HepG2 (cell line): Measurements from ENCODE around the gene PWP1. TPM values are rescaled to one million over a fixed set of nuclear protein-coding genes. Genes with fewer than 3 reads are reported as not detected.
A peak's percentile ranks its signal among the peaks of the same experiment; 100 is the strongest.

ENCODE experiments used
- HDAC2 ChIP-seq: sonication (generic); formaldehyde crosslinking; IDR thresholded peaks from 2 replicates; pipeline ENCODE4 v1.4.0; 2020; ENCODE audit warnings: missing genetic modification reagents
- JARID2 ChIP-seq: sonication (generic); formaldehyde crosslinking; IDR thresholded peaks from 2 replicates; pipeline ENCODE4 v1.8.1; 2023; ENCODE audit warnings: missing genetic modification reagents, inconsistent platforms; ENCODE audit not compliant: insufficient replicate concordance
- KDM2A ChIP-seq: sonication (generic); formaldehyde crosslinking; IDR thresholded peaks from 2 replicates; pipeline ENCODE4 v1.4.0; 2020; ENCODE audit warnings: low read depth, missing genetic modification reagents, borderline replicate concordance
- NR3C1 ChIP-seq: sonication (generic); formaldehyde crosslinking; IDR thresholded peaks from 2 replicates; pipeline ENCODE4 v1.4.0; 2020; ENCODE audit warnings: missing genetic modification reagents
- PAWR ChIP-seq: sonication (generic); formaldehyde crosslinking; IDR thresholded peaks from 2 replicates; pipeline ENCODE4 v1.4.0; 2020; ENCODE audit warnings: missing genetic modification reagents, mild to moderate bottlenecking, borderline replicate concordance
- THAP8 ChIP-seq: sonication (generic); formaldehyde crosslinking; IDR thresholded peaks from 2 replicates; pipeline ENCODE4 v1.5.1; 2020; ENCODE audit warnings: missing genetic modification reagents, mild to moderate bottlenecking, borderline replicate concordance
- TSC22D2 ChIP-seq: sonication (generic); formaldehyde crosslinking; IDR thresholded peaks from 2 replicates; pipeline ENCODE4 v1.5.1; 2020; ENCODE audit warnings: missing genetic modification reagents, mild to moderate bottlenecking, borderline replicate concordance
- YEATS2 ChIP-seq: sonication (generic); formaldehyde crosslinking; IDR thresholded peaks from 2 replicates; pipeline ENCODE4 v1.4.0; 2020; ENCODE audit warnings: missing genetic modification reagents, borderline replicate concordance
- ZNF432 ChIP-seq: sonication (generic); formaldehyde crosslinking; IDR thresholded peaks from 2 replicates; pipeline ENCODE4 v1.5.0; 2020; ENCODE audit warnings: missing genetic modification reagents, mild to moderate bottlenecking, borderline replicate concordance
- ZNF549 ChIP-seq: sonication (generic); formaldehyde crosslinking; IDR thresholded peaks from 2 replicates; pipeline ENCODE4 v1.5.0; 2020; ENCODE audit warnings: missing genetic modification reagents
- ZNF552 ChIP-seq: sonication (generic); formaldehyde crosslinking; IDR thresholded peaks from 2 replicates; pipeline ENCODE4 v1.9.0; 2022; ENCODE audit warnings: missing genetic modification reagents, mild to moderate bottlenecking, borderline replicate concordance
- ZNF557 ChIP-seq: sonication (generic); formaldehyde crosslinking; IDR thresholded peaks from 2 replicates; pipeline ENCODE4 v1.4.0; 2020; ENCODE audit warnings: missing genetic modification reagents
- ZNF564 ChIP-seq: sonication (generic); formaldehyde crosslinking; IDR thresholded peaks from 2 replicates; pipeline ENCODE4 v1.8.1; 2023; ENCODE audit warnings: mild to moderate bottlenecking, missing genetic modification reagents
- ZNF644 ChIP-seq: IDR thresholded peaks from 2 replicates; pipeline ENCODE4 v1.6.1; 2016; ENCODE audit warnings: low read depth
- ZXDC ChIP-seq: sonication (generic); formaldehyde crosslinking; IDR thresholded peaks from 2 replicates; pipeline ENCODE4 v1.5.0; 2020; ENCODE audit warnings: mild to moderate bottlenecking, missing genetic modification reagents
- polyA plus RNA-seq, 8 experiments: library from polyadenylated mRNA; depleted of rRNA in 3 of 8; stranded (reverse) in 7 of 8; unstranded in 1 of 8; fragments of >200 nt; fragmentation: Illumina TruSeq in 4 of 8; extraction: Trizol in 4 of 8; gene quantifications; 2 replicates each; pipeline versions ENCODE4 v1.2.1 to v1.2.3, GENCODE V29; 2011 to 2016; ENCODE audit warnings: low read depth in 4 of 8, missing spikeins in 1 of 8, mixed read lengths in 1 of 8; ENCODE audit not compliant: insufficient read depth in 1 of 8
- total RNA-seq, 5 experiments: library from RNA; depleted of rRNA; stranded (reverse); fragments of >200 nt; fragmentation: Illumina TruSeq; extraction: Trizol; gene quantifications; 2 replicates each; pipeline ENCODE4 v1.2.3, GENCODE V29; 2016; ENCODE audit warnings: low read depth in 1 of 5
- TF ChIP-seq, protein P1 (sequence below): sonication (generic); formaldehyde crosslinking; conservative IDR thresholded peaks from 2 replicates; pipeline ENCODE4 v1.8.0; 2022; ENCODE audit warnings: low read depth, missing genetic modification reagents
- TF ChIP-seq, protein P2 (sequence below): sonication (generic); formaldehyde crosslinking; IDR thresholded peaks from 2 replicates; pipeline ENCODE4 v1.5.1; 2020; ENCODE audit warnings: mild to moderate bottlenecking, moderate library complexity, missing genetic modification reagents

The PWP1 gene
- total and polyA plus RNA-seq, 2 of the 13 experiments (the other 11 are each of a cell fraction or from before 2014, with no cell fraction given): 65.9 to 70.2 TPM

DNA sequence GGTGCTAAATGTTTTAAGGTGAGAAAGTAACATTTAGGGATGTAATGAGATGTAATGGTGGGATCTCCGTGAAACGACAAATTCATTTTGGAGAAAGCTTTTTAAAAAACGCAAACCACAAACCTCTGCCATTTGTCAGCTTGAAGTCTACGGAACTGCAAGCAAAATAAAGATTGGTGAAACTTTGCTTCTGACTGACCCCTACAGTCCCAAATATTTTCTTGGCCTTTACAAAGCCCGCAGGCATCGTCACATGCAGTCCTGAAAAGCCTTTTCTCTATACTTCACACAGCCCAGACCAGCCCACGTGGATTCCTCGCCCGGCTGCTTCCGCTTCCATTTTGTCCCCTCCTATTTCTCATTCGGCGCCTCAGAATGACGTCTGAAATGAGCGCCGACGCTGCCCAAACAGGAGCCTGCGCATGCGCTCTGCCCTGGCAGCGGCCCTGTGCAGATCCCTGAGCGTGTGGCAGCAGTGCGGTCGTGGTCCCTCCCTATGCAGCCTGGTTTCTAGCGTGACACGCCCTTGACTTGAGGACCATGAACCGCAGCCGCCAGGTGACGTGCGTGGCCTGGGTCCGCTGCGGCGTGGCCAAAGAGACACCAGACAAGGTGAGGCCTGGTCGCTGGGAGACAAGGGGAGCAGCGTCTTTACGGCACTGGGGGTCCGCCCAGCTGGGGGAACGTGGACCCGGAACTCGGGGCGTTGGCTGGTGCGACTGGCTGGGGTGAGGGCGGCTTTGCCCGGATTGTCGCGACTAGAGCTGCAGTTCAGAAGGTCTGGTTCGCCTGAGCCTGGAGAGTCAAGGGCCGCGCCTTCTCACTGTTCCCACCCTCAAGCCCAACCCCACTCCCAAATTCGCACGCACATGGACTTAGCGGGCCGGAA lies at the start of gene PWP1 (continued):
- TF ChIP-seq YEATS2 (CRISPR knock-in tag) (peak; percentile 85; the same call in 1 of the 2 replicates), KDM2A (CRISPR knock-in tag) (peak; percentile 91), ZNF564 (CRISPR knock-in tag) (no peak), ZXDC (CRISPR knock-in tag) (peak; percentile 82; the same call in 1 of the 2 replicates), HDAC2 (CRISPR knock-in tag) (peak; percentile 87), ZNF552 (CRISPR knock-in tag) (peak; percentile 88), PAWR (CRISPR knock-in tag) (no peak), NR3C1 (CRISPR knock-in tag) (peak; percentile 36; the same call in 1 of the 2 replicates), ZNF432 (0 out of 2 replicates have a peak, but pooled peaks have one; percentile 55), ZNF644 (CRISPR knock-in tag) (no peak), ZNF557 (CRISPR knock-in tag) (peak; percentile 91; the same call in 1 of the 2 replicates), THAP8 (CRISPR knock-in tag) (peak; percentile 86; the same call in 1 of the 2 replicates), TSC22D2 (peak; percentile 81; the same call in 1 of the 2 replicates), JARID2 (CRISPR knock-in tag) (peak; percentile 90), ZNF549 (CRISPR knock-in tag) (no peak)
- TF ChIP-seq, protein P1, sequence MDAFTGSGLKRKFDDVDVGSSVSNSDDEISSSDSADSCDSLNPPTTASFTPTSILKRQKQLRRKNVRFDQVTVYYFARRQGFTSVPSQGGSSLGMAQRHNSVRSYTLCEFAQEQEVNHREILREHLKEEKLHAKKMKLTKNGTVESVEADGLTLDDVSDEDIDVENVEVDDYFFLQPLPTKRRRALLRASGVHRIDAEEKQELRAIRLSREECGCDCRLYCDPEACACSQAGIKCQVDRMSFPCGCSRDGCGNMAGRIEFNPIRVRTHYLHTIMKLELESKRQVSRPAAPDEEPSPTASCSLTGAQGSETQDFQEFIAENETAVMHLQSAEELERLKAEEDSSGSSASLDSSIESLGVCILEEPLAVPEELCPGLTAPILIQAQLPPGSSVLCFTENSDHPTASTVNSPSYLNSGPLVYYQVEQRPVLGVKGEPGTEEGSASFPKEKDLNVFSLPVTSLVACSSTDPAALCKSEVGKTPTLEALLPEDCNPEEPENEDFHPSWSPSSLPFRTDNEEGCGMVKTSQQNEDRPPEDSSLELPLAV: no peak
- TF ChIP-seq, protein P2, sequence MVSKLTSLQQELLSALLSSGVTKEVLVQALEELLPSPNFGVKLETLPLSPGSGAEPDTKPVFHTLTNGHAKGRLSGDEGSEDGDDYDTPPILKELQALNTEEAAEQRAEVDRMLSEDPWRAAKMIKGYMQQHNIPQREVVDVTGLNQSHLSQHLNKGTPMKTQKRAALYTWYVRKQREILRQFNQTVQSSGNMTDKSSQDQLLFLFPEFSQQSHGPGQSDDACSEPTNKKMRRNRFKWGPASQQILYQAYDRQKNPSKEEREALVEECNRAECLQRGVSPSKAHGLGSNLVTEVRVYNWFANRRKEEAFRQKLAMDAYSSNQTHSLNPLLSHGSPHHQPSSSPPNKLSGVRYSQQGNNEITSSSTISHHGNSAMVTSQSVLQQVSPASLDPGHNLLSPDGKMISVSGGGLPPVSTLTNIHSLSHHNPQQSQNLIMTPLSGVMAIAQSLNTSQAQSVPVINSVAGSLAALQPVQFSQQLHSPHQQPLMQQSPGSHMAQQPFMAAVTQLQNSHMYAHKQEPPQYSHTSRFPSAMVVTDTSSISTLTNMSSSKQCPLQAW: peak; percentile 95
